NB4 (cell line): Measurements from ENCODE around the gene USH2A.

ENCODE experiments used
- POLR2A ChIP-seq: IDR thresholded peaks from 2 replicates; pipeline ENCODE4 v1.6.1; 2011; ENCODE audit warnings: mild to moderate bottlenecking; ENCODE audit not compliant: insufficient read length; ENCODE audit errors: extremely low read depth
- TF ChIP-seq, protein P1 (sequence below): IDR thresholded peaks from one replicate; pipeline ENCODE4 v1.5.1; 2012; ENCODE audit warnings: low read depth, low read length

DNA sequence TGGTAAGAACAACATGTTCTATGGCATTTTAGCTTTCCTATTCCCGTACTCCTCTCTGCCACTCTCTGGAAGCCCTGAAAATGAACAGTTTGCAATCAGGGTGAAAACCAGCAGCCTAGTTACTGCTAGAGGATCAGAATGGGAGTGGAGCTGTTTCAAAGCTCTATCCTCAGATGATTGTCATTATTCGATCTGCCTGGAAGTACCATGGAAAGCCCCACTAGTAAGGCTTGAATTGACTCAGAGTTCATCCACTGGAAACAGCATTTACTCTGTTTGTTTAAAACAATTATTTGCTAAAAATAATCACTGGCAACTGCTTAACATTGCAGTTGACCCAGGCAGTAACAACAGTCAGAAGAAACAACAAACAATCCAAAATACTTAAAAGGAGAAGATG is 91.2 kb downstream of the USH2A start:
- TF ChIP-seq, protein P1, sequence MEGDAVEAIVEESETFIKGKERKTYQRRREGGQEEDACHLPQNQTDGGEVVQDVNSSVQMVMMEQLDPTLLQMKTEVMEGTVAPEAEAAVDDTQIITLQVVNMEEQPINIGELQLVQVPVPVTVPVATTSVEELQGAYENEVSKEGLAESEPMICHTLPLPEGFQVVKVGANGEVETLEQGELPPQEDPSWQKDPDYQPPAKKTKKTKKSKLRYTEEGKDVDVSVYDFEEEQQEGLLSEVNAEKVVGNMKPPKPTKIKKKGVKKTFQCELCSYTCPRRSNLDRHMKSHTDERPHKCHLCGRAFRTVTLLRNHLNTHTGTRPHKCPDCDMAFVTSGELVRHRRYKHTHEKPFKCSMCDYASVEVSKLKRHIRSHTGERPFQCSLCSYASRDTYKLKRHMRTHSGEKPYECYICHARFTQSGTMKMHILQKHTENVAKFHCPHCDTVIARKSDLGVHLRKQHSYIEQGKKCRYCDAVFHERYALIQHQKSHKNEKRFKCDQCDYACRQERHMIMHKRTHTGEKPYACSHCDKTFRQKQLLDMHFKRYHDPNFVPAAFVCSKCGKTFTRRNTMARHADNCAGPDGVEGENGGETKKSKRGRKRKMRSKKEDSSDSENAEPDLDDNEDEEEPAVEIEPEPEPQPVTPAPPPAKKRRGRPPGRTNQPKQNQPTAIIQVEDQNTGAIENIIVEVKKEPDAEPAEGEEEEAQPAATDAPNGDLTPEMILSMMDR = no peak
- TF ChIP-seq POLR2A = no peak
